GM12875 (cell line): ENCODE results near the gene KIF3C.
A peak's percentile ranks its signal among the peaks of the same experiment; 100 is the strongest.

Experiments used
- H3K4me3 ChIP-seq: one replicate; pipeline ENCODE4 v1.5.1; 2011; ENCODE audit warnings: low read depth, low read length, control low read depth
- TF ChIP-seq, protein P1 (sequence below): IDR thresholded peaks from 2 replicates; pipeline ENCODE4 v1.5.1; 2011; ENCODE audit warnings: low read depth, mild to moderate bottlenecking, control low read depth, inconsistent platforms, low read length, moderate library complexity, borderline replicate concordance; ENCODE audit not compliant: insufficient read depth

Gene KIF3C

DNA sequence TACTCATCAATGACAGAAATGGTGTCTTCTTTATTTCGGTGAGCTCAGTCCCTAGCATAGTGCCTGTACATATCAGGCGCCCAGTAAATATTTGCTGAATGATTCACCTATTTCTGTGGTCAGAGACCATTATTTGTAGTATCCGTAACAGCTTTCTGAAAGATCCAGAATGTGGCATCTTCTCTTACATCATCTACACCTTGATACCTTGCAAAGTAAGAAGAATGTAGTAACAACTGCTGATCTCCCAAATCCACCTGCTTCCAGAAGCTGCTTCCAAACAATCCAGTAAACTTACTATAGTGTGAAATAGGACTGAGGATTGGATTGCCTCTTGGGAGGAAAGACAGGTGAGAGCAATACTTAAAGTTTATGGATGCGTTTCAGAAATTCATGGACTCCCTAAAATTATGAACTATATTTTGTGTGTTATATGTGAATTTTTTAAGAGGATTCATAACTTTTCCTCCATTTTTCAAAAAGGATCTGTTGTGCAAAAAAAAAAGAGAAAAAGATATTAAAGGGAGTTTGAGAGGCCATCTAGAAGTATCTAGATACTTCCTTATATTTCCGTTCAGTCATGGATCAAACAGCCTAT, 103.1 kb downstream of the KIF3C start:
- TF ChIP-seq, protein P1, sequence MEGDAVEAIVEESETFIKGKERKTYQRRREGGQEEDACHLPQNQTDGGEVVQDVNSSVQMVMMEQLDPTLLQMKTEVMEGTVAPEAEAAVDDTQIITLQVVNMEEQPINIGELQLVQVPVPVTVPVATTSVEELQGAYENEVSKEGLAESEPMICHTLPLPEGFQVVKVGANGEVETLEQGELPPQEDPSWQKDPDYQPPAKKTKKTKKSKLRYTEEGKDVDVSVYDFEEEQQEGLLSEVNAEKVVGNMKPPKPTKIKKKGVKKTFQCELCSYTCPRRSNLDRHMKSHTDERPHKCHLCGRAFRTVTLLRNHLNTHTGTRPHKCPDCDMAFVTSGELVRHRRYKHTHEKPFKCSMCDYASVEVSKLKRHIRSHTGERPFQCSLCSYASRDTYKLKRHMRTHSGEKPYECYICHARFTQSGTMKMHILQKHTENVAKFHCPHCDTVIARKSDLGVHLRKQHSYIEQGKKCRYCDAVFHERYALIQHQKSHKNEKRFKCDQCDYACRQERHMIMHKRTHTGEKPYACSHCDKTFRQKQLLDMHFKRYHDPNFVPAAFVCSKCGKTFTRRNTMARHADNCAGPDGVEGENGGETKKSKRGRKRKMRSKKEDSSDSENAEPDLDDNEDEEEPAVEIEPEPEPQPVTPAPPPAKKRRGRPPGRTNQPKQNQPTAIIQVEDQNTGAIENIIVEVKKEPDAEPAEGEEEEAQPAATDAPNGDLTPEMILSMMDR: no peak
- no peak overlapping the region for H3K4me3 ChIP-seq

DNA sequence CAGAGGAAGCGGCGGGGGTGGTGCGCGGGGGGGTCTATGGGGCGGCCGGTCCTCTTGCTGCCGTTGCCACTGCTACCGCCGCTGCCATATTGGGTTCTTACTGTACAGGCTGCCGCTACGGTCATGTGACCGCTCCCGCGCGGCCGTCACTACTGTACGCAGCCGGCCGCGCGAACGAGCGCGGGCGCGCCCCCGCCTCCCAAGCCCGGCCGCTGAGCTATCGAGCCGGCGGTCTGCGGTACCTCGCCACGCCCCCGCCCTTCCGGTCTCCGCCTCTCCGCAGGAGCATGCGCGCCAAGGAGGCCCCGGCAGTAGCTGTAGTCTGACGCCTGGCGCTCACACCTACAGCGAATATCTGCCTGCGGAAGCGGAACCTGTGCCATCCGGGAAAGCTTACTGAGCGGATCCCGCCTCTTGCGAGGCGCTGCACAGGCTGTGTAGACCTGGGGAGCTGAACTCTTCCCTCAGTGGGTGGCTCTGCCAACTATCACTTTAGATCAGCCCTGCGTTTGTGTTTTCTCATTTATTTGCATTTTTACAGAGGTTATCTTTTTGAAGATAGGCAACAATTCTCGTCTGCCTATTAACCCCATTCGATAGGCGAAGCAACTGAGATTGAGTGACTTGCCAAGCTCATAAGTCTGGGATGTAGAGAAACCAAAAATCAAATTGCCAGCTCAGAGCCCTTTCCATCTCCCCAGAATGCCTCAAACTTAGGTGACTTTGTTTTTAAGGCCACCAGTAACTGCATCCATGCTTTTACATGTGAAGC, 103.8 kb downstream of the KIF3C start, which contains the start of gene ASXL2:
ASXL2 (minus strand) TSS at position 127 of the 772 bp plus-strand sequence. CDS start 265 bp downstream, outside the sequence.
- peak within 1 kb of the TSS; percentile 98 for H3K4me3 ChIP-seq
- TF ChIP-seq, protein P1: no peak

DNA sequence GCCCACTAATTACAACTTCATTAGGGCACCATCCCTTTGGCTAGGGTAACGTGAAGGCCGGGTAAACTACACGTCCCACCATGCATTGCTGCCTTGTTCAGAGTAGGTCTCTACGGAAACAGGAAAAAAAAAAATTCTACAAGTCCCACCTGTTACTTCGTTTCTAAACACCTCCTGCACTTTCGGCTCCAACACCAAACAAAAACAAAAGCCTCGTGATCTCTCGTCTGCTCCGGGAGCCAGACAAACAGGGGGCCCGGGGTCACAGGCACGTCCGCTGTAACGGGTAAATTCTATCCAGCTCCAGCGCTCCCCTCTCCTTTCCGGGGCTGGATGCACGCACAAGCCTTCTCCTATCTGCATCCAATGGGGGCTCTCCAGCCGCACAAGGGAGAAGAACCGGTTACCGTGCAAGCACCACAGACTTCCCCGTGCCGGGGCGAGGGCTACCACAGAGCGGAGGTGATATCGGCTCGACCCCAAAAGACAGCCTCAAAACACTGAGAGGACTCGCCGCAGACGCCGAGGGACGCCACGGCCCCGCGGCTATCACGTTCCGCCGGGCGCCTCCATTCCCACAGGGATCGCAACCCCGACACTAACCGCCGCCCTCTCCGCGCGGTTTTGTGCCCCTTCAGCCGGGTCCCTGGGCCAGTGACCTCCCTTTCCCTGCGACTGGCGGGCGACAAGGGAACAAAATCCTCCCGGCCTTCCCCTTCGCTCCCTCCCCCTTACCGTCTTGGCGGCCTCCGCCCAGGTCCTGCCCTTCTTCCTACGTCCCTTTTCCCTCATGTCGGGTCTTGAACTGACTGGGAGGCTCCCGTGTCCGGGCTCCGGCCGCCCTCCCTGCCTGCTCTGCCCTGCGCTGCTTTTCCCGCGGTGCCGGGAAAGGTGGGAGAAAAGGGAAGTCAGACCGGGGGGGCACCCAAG, 104.6 kb downstream of the KIF3C start:
- peak overlapping the region; percentile 98 for H3K4me3 ChIP-seq
- TF ChIP-seq, protein P1: no peak
